NCI-H446 (cell line): ENCODE data around the gene RPL36AL.
"Not testable (repeated sequence)": the region's sequence is repeated elsewhere in the genome, so short reads cannot be mapped to it uniquely, and the experiment has no call there.

ENCODE experiments used
- DNase-seq, 2 experiments: peaks; one replicate each; lab custom pipeline; 2025; lab: John Stamatoyannopoulos, UW

Gene RPL36AL

DNA sequence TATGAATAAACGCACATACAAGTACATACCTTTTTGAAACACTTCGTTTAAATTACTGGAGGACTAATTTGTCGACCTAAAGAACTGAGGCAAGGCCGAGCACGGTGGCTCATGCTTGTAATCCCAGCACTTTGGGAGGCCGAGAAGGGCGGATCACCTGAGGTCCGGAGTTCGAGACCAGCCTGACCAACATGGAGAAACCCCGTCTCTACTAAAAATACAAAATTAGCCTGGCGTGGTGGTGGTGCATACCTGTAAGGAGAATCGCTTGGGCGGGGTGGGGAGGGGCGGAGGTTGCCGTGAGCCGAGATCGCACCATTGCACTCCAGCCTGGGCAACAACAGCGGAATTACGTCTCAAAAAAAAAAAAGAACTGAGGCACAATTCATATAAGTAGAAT lies 1.2 kb downstream of the RPL36AL start:
- DNase-seq = not testable (repeated sequence)

- no peak for DNase-seq
Measured at GRCh38 chr14:49617852-49618519, 2.4 kb downstream of the RPL36AL start.

DNA sequence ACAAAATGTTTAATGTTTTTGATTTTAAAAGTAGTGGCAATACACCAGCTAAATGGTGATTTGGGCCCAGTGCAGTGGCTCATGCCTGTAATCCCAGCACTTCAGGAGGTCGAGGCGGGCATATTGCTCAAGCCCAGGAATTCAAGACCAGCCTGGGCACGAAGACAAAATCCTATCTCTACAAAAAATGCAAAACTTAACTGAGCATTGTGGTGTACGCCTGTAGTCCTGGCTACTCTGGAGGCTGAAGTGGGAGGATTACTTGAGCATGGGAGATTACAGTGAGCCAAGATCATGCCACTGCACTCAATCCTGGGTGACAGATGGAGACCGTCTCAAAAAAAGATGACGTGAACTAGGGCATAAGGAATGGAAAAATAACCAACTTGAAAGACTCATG lies 4.7 kb downstream of the RPL36AL start:
- peak in 1 of 2 experiments; percentile 44 for DNase-seq

GRCh38 chr14:49614196-49614595 lies 6.2 kb downstream of the RPL36AL start:
- DNase-seq = no peak

DNA sequence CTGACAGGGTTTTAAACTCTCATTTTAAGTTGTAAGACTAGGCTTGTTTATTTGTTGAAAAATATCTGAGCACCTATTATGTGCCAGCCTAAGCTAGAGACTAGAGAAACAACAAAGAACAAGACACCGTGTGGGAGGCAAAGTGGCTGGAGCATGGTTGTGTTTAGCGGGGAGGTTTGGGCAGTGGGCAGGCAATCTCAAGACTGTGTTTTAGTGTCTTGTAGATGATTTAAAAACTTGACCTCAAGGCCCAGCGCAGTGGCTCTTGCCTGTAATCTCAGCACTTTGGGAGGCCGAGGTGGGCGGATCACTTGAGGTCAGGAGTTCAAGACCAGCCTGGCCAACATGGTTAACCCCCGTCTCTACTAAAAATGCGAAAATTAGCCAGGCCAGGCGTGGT lies 7.8 kb downstream of the RPL36AL start:
- no peak for DNase-seq

DNA sequence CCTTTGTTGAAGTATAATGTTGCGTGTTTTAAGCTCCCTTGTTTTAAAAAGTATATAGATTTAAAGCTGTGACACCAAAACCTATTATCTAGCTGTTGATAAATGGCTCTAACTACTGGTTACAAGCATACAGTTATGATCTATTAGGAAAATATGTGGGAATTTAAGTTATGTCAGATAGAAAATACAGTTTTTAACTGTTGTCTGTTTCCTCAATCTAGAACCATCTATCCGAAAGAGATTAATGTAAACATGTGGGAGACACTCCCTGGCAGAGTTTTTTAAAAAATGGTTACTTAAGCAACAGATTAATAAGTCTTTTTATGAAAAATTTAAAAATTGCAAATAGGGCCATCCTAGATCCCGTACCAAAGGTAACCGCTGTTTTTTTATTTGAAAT lies 8.2 kb downstream of the RPL36AL start:
- no peak for DNase-seq

DNA sequence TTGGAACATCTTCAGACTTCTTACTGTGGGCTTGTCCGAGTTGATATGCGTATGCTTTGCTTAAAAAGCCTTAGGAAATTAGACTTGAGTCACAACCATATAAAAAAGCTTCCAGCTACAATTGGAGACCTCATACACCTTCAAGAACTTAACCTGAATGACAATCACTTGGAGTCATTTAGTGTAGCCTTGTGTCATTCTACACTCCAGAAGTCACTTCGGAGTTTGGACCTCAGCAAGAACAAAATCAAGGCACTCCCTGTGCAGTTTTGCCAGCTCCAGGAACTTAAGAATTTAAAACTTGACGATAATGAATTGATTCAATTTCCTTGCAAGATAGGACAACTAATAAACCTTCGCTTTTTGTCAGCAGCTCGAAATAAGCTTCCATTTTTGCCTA lies 12.8 kb downstream of the RPL36AL start:
- DNase-seq = no peak

- DNase-seq = peak; percentile 71 to 83
Measured at GRCh38 chr14:49598485-49599300, 21.7 kb downstream of the RPL36AL start, which contains the start of gene LRR1. TSS of gene LRR1 (plus strand) at chr14:49598940. CDS start at chr14:49599021, 81 bp downstream.

DNA sequence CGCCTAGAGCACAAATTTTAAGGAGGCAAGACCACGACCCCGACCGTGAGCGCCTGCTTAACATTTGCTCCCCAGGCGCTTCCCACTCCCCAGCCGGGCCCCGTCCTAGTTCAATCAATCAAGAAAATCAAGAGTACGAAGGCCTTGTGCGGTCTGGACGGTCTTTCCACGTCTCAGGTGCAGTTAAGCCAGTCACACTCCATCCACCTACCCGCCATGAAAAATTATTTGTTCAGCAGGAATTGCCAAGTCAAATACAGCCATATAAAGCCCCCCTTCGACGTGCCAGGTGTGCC lies 22.3 kb downstream of the RPL36AL start:
- no peak for DNase-seq

DNA sequence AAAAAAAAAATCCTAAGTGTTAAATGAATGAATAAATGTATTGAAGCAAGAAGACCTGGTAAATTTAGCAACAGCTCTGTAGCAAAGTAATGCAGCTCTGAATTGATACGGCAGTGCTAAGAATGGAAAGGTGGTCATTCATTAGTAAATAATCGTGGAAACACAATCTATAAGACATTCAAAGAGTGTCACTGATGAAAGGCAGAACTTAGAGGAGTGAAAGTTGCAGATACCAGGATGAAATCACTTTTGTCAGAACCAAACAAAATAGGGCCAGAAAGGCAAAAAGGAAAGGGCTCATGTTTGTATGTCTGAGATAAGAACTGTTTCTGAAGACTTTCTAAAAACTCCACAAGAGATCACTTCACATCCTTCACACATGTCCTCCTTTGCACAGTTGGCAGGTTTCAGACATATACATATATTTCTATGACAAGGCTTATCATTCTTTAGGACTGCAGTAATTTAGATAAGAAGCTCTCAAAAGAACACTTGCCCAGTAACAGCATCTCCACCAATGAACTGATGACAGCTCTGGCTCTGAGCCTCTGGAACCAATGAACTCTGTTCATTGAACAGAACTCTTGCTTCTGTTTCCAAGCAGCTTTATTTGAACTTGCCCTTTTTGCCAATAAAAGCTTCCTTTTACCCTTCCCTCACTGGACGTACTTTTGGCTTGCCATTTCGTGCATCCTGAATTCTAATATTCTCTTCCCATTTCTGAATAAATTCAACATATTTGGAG lies 25.9 kb downstream of the RPL36AL start:
- peak in 1 of 2 experiments; percentile 11 for DNase-seq

DNA sequence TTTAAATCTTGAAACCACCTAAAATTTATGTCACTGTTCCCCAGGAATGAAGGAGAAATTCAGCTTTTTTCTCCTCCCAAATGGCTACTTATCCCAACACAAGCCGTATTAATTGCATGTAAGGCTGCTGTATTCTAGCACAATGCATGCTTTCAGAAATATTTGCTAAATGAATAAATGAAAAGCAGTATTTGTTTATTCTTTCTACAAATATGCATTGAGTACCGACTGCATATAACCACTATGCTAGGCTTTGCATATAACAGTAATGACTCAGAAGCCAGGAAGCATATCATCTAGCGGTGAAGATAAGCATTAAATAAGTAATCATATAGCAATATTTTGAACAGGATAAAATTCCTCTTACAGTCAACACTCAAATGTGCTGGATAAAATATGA lies 27.4 kb downstream of the RPL36AL start:
- DNase-seq = no peak

- DNase-seq = no peak
Measured at GRCh38 chr14:49589387-49589786, 31.0 kb downstream of the RPL36AL start.

DNA sequence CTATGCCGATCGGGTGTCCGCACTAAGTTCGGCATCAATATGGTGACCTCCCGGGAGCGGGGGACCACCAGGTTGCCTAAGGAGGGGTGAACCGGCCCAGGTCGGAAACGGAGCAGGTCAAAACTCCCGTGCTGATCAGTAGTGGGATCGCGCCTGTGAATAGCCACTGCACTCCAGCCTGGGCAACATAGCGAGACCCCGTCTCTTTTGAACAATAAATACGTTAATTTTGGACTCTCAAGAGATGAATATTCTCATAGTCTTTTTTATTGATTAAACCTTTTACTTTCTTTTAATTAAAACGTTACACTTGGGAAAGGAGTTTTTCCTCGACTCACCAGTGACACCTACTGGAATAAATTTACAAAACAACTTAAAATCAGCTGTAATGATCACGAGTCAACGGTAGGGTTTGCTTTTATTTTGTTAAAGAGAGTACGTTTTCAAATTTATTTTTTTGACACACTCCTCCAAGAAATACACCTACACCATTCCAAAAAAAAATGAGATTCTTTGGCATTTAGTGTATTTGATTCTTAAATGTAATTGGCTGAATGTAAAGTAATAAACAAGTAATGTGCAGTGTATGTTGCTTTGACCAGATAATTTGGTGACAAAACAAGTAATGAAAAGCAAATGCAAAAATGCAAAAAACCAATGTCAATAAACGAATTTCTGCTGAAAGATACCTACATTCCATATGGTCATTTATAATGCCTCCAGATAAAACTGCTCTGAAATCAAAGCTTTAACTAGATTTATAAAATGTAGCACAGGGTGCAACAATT lies 33.6 kb downstream of the RPL36AL start:
- DNase-seq = peak; percentile 74 to 80

GRCh38 chr14:49585803-49586672 lies 34.4 kb downstream of the RPL36AL start, which contains the start of gene RPS29:
TSS of gene RPS29 (minus strand) at chr14:49586380. CDS start at chr14:49586346, 34 bp downstream.
- DNase-seq = peak; percentile 99

- DNase-seq = not testable (repeated sequence)
Measured at GRCh38 chr14:49584981-49585640, 35.3 kb downstream of the RPL36AL start.

DNA sequence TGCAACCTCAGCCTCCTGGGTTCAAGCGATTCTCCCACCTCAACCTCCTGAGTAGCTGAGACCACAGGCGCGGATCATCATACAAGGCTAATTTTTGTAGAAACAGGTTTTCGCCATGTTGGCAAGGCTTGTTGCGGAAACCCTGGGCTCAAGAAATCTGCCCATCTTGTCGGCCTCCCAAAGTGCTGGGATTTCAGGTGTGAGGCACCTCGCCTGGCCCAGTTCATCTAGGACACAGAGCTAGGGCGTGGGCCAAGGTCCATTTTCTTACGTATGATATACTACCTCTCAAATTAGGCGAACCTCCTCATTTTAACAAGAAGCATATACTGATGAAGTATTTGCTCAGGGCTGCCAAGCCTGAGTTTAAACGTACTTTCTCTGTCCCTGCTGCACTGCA lies 36.4 kb downstream of the RPL36AL start:
- no peak for DNase-seq

GRCh38 chr14:49583629-49584028 lies 36.8 kb downstream of the RPL36AL start:
- no peak for DNase-seq

- no peak for DNase-seq
Measured at GRCh38 chr14:49582113-49582977, 38.1 kb downstream of the RPL36AL start.
